Stomach (tissue), 9 donors: ENCODE measurements around the gene TMEM43. TPM values are rescaled to one million over a fixed set of nuclear protein-coding genes. Genes with fewer than 3 reads are reported as not detected.

Experiments used
- DNase-seq, 2 donors: peaks; one replicate each; pipeline versions ENCODE4 v3.0.0 to v3.0.0-alpha.2; 2013 to 2019
- H3K27ac ChIP-seq, 5 donors: fragments of 200-600 bp in 4 of 5; sonication (generic) in 4 of 5; one replicate each; pipeline ENCODE4 v1.5.1; 2013 to 2019; ENCODE audit warnings: mild to moderate bottlenecking in 1 of 5, moderate library complexity in 1 of 5
- H3K27me3 ChIP-seq, 3 donors: fragments of 200-600 bp; sonication (generic); one replicate each; pipeline ENCODE4 v1.5.1; 2017 to 2019; ENCODE audit warnings: mixed run types in 1 of 3
- H3K36me3 ChIP-seq, 4 donors: fragments of 200-600 bp; sonication (generic); 1 replicate in 3 of 4; 2 replicates in 1 of 4; pipeline ENCODE4 v1.5.1; 2016 to 2019
- H3K4me1 ChIP-seq, 4 donors: fragments of 200-600 bp; sonication (generic); one replicate each; pipeline ENCODE4 v1.5.1; 2016 to 2019
- H3K4me3 ChIP-seq, 4 donors: fragments of 200-600 bp; sonication (generic) in 3 of 4; one replicate each; pipeline ENCODE4 v1.5.1; 2016 to 2019; ENCODE audit warnings: mild to moderate bottlenecking in 1 of 4
- H3K9me3 ChIP-seq, 4 donors: fragments of 200-600 bp; sonication (generic); one replicate each; pipeline ENCODE4 v1.5.1; 2016 to 2019
- EP300 ChIP-seq: sonication (generic); formaldehyde crosslinking; IDR thresholded peaks from one replicate; pipeline ENCODE4 v1.6.1; 2017; ENCODE audit warnings: antibody characterized with exemption
- POLR2A ChIP-seq, 4 donors: fragments of 450-650 bp; IDR thresholded peaks; one replicate each; pipeline ENCODE4 v1.6.1; 2016; ENCODE audit warnings: antibody characterized with exemption in 4 of 4, control low read depth in 2 of 4, mild to moderate bottlenecking in 1 of 4, moderate library complexity in 1 of 4
- POLR2AphosphoS5 ChIP-seq, 3 donors: sonication (generic); formaldehyde crosslinking; IDR thresholded peaks; one replicate each; pipeline ENCODE4 v1.6.1; 2016; ENCODE audit warnings: antibody characterized with exemption in 3 of 3
- whole genome bisulfite sequencing, 5 donors: extraction: QIAGEN DNeasy Blood & Tissue Kit in 3 of 5; methylation state at CpG; one replicate each; pipeline versions ENCODE4 v1.1.5 to v1.1.7; 2013 to 2018; 5-methylcytosine and 5-hydroxymethylcytosine counted together
- intact Hi-C: fragments of 100-400 bp; cut with DNase I; formaldehyde crosslinking; loops from one replicate; pipeline ENCODE4 v1.15.1; 2023; ENCODE audit warnings: low total_unique reads
- polyA plus RNA-seq, 3 donors: library from polyadenylated mRNA; stranded (reverse); fragments of 200-250 nt; gene quantifications; one replicate each; pipeline ENCODE4 v1.2.3, GENCODE V29; 2013
- total RNA-seq, 5 donors: library from RNA; depleted of rRNA; stranded (reverse); fragments of >200 nt; gene quantifications; one replicate each; pipeline versions ENCODE4 v1.1.0 to v1.2.3, GENCODE V29; 2014 to 2016
- TF ChIP-seq, protein P1 (sequence below), 7 experiments: fragments of 450-650 bp in 4 of 7; fragments of 200-600 bp in 3 of 7; sonication (generic) in 3 of 7; IDR thresholded peaks; one replicate each; pipeline ENCODE4 v1.5.1; 2016 to 2019; ENCODE audit warnings: antibody characterized with exemption in 7 of 7, control low read depth in 2 of 7, mild to moderate bottlenecking in 1 of 7
- donor health status: healthy with polysubstance abuse.
- donor health status: Bipolar disorder and iron deficiency.
- donor health status: healthy.

TMEM43 gene
- total and polyA plus RNA-seq, 8 donors = 12.6 to 67.4 (median 37.3) TPM

DNA sequence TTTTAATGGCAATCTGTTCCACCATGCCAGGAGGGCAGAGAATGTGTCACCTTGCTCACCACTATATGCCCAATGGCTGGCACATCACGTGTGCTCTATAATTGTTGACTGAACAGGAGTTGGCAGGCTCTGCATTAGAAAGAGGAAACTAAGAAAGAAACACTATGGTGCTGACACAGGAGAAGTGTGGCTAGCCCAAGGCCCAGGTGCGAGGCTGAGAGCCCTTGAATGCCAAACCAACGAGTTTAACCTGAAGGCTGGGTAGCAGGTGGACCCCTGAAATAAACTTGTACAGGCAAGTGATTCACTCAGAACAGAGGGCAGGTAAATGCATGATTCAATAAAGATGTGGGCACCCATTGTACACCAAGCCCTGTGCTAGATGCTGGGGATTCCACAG is 2.6 kb upstream of the TMEM43 start:
- Histone ChIP-seq H3K9me3 (no peaks in the 10 kb centered on the region), H3K4me3 (no peak overlapping the region), H3K27ac (no peak overlapping the region), H3K4me1 (peaks cover 31 to 57% (median 44%) of the 10 kb centered on the region in 4 donors), H3K27me3 (no peaks in the 10 kb centered on the region), H3K36me3 (peaks cover 0 to 27% (median 21%) of the 10 kb centered on the region in 4 donors)
- no peak for TF ChIP-seq POLR2AphosphoS5 (IDR thresholded peaks at IDR 0.05)
- TF ChIP-seq, protein P1, sequence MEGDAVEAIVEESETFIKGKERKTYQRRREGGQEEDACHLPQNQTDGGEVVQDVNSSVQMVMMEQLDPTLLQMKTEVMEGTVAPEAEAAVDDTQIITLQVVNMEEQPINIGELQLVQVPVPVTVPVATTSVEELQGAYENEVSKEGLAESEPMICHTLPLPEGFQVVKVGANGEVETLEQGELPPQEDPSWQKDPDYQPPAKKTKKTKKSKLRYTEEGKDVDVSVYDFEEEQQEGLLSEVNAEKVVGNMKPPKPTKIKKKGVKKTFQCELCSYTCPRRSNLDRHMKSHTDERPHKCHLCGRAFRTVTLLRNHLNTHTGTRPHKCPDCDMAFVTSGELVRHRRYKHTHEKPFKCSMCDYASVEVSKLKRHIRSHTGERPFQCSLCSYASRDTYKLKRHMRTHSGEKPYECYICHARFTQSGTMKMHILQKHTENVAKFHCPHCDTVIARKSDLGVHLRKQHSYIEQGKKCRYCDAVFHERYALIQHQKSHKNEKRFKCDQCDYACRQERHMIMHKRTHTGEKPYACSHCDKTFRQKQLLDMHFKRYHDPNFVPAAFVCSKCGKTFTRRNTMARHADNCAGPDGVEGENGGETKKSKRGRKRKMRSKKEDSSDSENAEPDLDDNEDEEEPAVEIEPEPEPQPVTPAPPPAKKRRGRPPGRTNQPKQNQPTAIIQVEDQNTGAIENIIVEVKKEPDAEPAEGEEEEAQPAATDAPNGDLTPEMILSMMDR (IDR thresholded peaks at IDR 0.05) = no peak
- no peak for TF ChIP-seq POLR2A (IDR thresholded peaks at IDR 0.05)
- TF ChIP-seq EP300 = no peak
- no peak for DNase-seq
- 75 to 83% (median 79%) methylated on average over 3 of the region's 3 CpGs for WGBS, 5 donors
- intact Hi-C loops = loop anchor here (10.0 kb wide), 1 partner anchor 52 kb away; the partner anchor contains the start of genes LSM3 and XPC

DNA sequence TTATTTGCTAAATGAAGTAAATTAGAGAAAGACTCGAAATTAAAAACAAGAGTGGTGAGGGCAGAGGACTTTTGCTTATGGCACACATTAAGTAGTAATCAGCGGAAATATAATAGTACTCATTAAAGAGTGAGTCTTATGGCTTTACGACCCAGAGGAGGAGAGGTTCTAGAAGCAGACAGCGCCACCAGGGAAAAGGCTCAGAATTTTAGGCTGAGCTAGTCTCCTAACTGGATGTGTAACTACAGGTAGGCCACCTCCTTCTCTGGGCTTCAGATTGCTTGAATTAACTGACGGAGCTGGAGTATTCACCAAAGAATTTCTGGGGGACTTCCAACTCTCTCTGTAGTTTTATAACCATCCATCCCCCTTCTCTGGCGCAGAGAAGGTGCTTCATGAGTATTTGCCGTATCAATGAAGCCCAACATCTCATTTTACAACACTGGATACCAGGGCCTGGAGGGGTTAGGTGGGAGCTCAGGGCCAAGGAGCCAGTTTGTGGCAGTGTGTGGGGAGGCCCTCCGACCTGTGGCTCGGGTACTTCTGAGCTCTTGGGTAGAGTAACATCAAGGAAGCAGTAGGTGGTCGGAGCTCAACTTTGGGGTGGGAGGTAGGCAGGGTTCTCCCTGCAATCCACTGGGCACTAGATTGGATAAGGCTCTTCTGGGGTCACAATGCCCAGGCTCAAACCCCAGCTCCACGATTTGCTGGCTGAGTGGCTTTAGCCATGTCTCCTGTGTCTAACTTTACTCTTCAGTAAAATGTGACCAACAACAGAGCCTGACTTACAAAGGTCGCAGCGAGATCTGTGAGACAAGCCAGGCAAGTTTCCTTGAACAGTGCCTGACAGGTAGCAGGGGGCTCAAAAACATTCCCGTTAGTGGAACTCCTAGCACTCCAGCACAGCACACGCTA is 1.3 kb upstream of the TMEM43 start:
- no peaks in the 10 kb centered on the region for H3K27me3 ChIP-seq
- peak overlapping the region; percentile 88 to 97 (median 93) for H3K27ac ChIP-seq
- intact Hi-C loops = loop anchor here (10.0 kb wide), 1 partner anchor 51 kb away; the partner anchor contains the start of genes LSM3 and XPC
- peak overlapping the region; percentile 66 to 98 (median 87) for H3K4me3 ChIP-seq
- no peak for DNase-seq
- H3K4me1 ChIP-seq = peaks cover 29 to 60% (median 43%) of the 10 kb centered on the region in 4 donors
- WGBS, 5 donors = 49 to 64% (median 50%) methylated on average over 11 to 15 of the region's 15 CpGs
- H3K36me3 ChIP-seq = peaks cover 0 to 36% (median 27%) of the 10 kb centered on the region in 4 donors
- TF ChIP-seq POLR2A (IDR thresholded peaks at IDR 0.05) (no peak), EP300 (no peak), POLR2AphosphoS5 (IDR thresholded peaks at IDR 0.05) (no peak)
- TF ChIP-seq, protein P1 (IDR thresholded peaks at IDR 0.05) = no peak
- H3K9me3 ChIP-seq = no peaks in the 10 kb centered on the region

DNA sequence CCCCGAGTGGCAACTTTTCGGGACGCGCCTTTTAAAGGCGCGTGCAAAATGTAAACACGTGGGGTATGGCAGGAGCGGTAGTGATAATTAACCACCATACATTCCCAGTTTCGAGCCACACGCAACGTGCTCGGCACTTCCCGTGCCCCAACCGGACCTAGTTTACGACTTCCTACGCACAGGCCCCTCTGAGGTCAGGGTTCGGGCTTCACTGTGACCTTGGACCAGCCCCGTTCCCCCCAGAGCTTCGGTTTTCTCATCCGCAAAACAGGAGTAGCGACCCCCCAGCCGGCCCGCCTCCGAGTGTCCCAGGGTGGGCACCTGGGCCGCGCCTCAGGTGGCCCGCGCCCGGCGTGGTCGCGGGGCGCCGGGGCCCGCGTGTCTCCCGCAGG is 633 bp upstream of the TMEM43 start:
- TF ChIP-seq POLR2AphosphoS5 (IDR thresholded peaks at IDR 0.05) (no peak), EP300 (no peak), POLR2A (IDR thresholded peaks at IDR 0.05) (no peak)
- TF ChIP-seq, protein P1 (IDR thresholded peaks at IDR 0.05) = no peak
- Histone ChIP-seq H3K9me3 (no peaks in the 10 kb centered on the region), H3K4me1 (peaks cover 25 to 53% (median 40%) of the 10 kb centered on the region in 4 donors), H3K27ac (peak overlapping the region; percentile 88 to 97 (median 93)), H3K27me3 (no peaks in the 10 kb centered on the region), H3K4me3 (peak overlapping the region; percentile 66 to 98 (median 87)), H3K36me3 (peaks cover 0 to 40% (median 32%) of the 10 kb centered on the region in 4 donors)
- 0 to 1% (median 0%) methylated on average over 30 to 37 of the region's 37 CpGs for WGBS, 5 donors
- intact Hi-C loops = loop anchor here (10.0 kb wide), 1 partner anchor 51 kb away; the partner anchor contains the start of genes LSM3 and XPC
- peak; percentile 62 to 83 for DNase-seq

DNA sequence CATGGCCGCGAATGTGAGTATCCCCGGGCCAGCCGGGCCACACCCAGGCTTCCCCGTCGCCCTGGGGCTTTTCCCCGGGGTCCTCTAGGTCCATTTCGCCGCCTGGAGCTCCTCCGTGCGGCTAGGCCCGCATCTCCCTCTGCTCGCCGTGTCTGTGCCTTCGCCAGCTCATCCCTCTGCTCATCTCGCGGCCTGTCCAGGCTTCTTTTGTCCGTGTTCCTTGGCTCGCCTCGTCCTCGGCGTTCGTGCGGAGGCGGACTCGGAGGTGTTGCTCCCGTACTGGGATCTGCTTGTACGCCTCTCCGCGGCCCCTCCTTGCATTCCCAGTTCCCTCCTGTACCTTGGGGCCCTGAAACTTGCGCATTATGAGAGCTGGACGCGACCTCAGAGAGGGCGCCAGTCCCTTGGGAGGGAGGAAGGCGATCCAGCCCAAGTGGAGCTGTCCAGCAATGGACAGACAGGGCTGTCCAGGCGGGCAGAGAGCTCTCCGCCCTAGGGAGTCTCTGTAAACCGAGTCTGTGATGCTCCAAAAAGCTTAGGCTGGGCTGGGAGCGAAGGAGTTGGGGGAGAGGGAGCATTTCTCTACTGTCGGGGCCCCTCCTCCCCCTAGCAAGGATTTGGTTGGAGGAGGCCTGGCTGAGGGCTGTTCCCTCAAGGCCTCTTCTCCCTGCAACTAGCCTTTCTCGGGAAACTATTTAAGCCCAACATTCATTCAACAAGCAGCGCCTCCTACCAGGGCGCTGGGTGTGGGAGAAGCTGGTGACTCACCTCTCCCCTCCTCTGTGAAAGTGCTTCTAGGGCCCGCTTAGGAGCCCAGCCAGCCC is 553 bp downstream of the TMEM43 start:
- TF ChIP-seq POLR2A (IDR thresholded peaks at IDR 0.05) = no peak
- TF ChIP-seq, protein P1 (IDR thresholded peaks at IDR 0.05) = no peak
- no peak for TF ChIP-seq EP300
- TF ChIP-seq POLR2AphosphoS5 (IDR thresholded peaks at IDR 0.05) = peak; percentile 26 to 65 (median 34)
- H3K36me3 ChIP-seq = peaks cover 11 to 45% (median 37%) of the 10 kb centered on the region in 4 donors

More for the DNA sequence above, 553 bp downstream of the TMEM43 start:
- Histone ChIP-seq H3K27me3 (no peaks in the 10 kb centered on the region), H3K9me3 (no peaks in the 10 kb centered on the region), H3K27ac (peak overlapping the region; percentile 90 to 97 (median 93)), H3K4me3 (peak overlapping the region; percentile 66 to 98 (median 87)), H3K4me1 (peaks cover 25 to 52% (median 39%) of the 10 kb centered on the region in 4 donors)
- DNase-seq = peak; percentile 50 to 88
- WGBS, 5 donors = 0 to 2% (median 0%) methylated on average over 28 to 44 of the region's 44 CpGs
- intact Hi-C loops = loop anchor here (10.0 kb wide), 1 partner anchor 49 kb away; the partner anchor contains the start of genes LSM3 and XPC
